Stimulated activated CD8-positive, alpha-beta memory T cell treated with anti-CD3 and anti-CD28 coated beads, Interleukin-12 subunit alpha, Interleukin-12 subunit beta, amount 100 ng/mL, for 4 hours (primary cell): ENCODE measurements around the gene APOL3.
"Not testable (repeated sequence)": the region's sequence is repeated elsewhere in the genome, so short reads cannot be mapped to it uniquely, and the experiment has no call there.

Experiments
- DNase-seq: peaks from one replicate; pipeline ENCODE4 v3.0.0-alpha.2; 2020; ENCODE audit warnings: low read depth

The APOL3 gene

GRCh38 chr22:36100908-36101307 lies 59.6 kb downstream of the APOL3 start:
- not testable (repeated sequence) for DNase-seq

GRCh38 chr22:36100134-36100824 lies 60.3 kb downstream of the APOL3 start:
- DNase-seq, result no peak

GRCh38 chr22:36099561-36099960 lies 61.0 kb downstream of the APOL3 start:
- not testable (repeated sequence) for DNase-seq

- DNase-seq, result no peak
These were observed 62.7 kb downstream of the APOL3 start for GRCh38 chr22:36097880-36098279.

DNA sequence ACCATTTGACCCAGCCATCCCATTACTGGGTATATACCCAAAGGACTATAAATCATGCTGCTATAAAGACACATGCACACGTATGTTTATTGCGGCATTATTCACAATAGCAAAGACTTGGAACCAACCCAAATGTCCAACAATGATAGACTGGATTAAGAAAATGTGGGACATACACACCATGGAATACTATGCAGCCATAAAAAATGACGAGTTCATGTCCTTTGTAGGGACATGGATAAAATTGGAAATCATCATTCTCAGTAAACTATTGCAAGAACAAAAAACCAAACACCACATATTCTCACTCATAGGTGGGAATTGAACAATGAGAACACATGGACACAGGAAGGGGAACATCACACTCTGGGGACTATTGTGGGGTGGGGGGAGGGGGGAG lies 69.8 kb downstream of the APOL3 start:
- DNase-seq, result not testable (repeated sequence)
